Astrocyte (in vitro differentiated cells and primary cell): ENCODE data around the gene CERS3. TPM values are rescaled to one million over a fixed set of nuclear protein-coding genes. Genes with fewer than 3 reads are reported as not detected.
A peak's percentile ranks its signal among the peaks of the same experiment; 100 is the strongest.

Experiments
- DNase-seq: peaks from one replicate; pipeline ENCODE4 v3.0.0-alpha.2; 2010; ENCODE audit warnings: low read depth
- FAIRE-seq: peaks from 2 replicates; lab custom pipeline; 2011; peaks lifted over from hg19 to GRCh38; lab: Jason Lieb, UNC
- H2AFZ ChIP-seq: 2 replicates; pipeline ENCODE4 v1.6.0; 2012; ENCODE audit warnings: low read depth, low read length, inconsistent platforms
- H3K27ac ChIP-seq: 2 replicates; pipeline ENCODE4 v1.5.1; 2011; ENCODE audit warnings: low read depth, low read length, inconsistent platforms
- H3K27me3 ChIP-seq: 2 replicates; pipeline ENCODE4 v1.6.0; 2011; ENCODE audit warnings: low read length, inconsistent platforms; ENCODE audit not compliant: insufficient read depth
- H3K36me3 ChIP-seq: 2 replicates; pipeline ENCODE4 v1.5.1; 2011; ENCODE audit warnings: low read length, inconsistent platforms; ENCODE audit not compliant: insufficient read depth
- H3K4me1 ChIP-seq: 2 replicates; pipeline ENCODE4 v1.5.1; 2011; ENCODE audit warnings: low read length, inconsistent platforms; ENCODE audit not compliant: insufficient read depth
- H3K4me2 ChIP-seq: 2 replicates; pipeline ENCODE4 v1.6.0; 2012; ENCODE audit warnings: low read length, inconsistent platforms
- H3K4me3 ChIP-seq: 2 replicates; pipeline ENCODE4 v1.5.1; 2011; ENCODE audit warnings: low read depth, mild to moderate bottlenecking, low read length, inconsistent platforms; ENCODE audit not compliant: insufficient read depth
- H3K79me2 ChIP-seq: 2 replicates; pipeline ENCODE4 v1.6.0; 2012; ENCODE audit warnings: mild to moderate bottlenecking, low read length, inconsistent platforms; ENCODE audit not compliant: insufficient read depth
- H3K9ac ChIP-seq: 2 replicates; pipeline ENCODE4 v1.6.0; 2012; ENCODE audit warnings: mild to moderate bottlenecking, low read length, inconsistent platforms
- H3K9me3 ChIP-seq: 2 replicates; pipeline ENCODE4 v1.5.1; 2012; ENCODE audit warnings: low read depth, mild to moderate bottlenecking, low read length, inconsistent platforms; ENCODE audit not compliant: insufficient read depth
- H4K20me1 ChIP-seq: 2 replicates; pipeline ENCODE4 v1.6.0; 2012; ENCODE audit warnings: low read length, inconsistent platforms; ENCODE audit not compliant: insufficient read depth
- H3K27ac Mint-ChIP-seq: one replicate; pipeline ENCODE4 v1.8.0; 2021; ENCODE audit warnings: mild to moderate bottlenecking, mixed read lengths; ENCODE audit not compliant: unreplicated experiment
- H3K27me3 Mint-ChIP-seq: one replicate; pipeline ENCODE4 v1.8.0; 2021; ENCODE audit warnings: low read depth, mixed read lengths; ENCODE audit not compliant: unreplicated experiment
- H3K36me3 Mint-ChIP-seq: one replicate; pipeline ENCODE4 v1.8.0; 2021; ENCODE audit warnings: low read depth, mixed read lengths; ENCODE audit not compliant: unreplicated experiment
- H3K4me1 Mint-ChIP-seq: one replicate; pipeline ENCODE4 v1.8.0; 2021; ENCODE audit warnings: low read depth, mixed read lengths; ENCODE audit not compliant: unreplicated experiment
- H3K4me3 Mint-ChIP-seq: one replicate; pipeline ENCODE4 v1.8.0; 2021; ENCODE audit warnings: mild to moderate bottlenecking, moderate library complexity, mixed read lengths; ENCODE audit not compliant: unreplicated experiment
- H3K9me3 Mint-ChIP-seq: one replicate; pipeline ENCODE4 v1.8.0; 2021; ENCODE audit warnings: mild to moderate bottlenecking, mixed read lengths; ENCODE audit not compliant: unreplicated experiment
- EZH2 ChIP-seq: IDR thresholded peaks from 2 replicates; pipeline ENCODE4 v1.6.1; 2012; ENCODE audit warnings: mild to moderate bottlenecking, low read length, inconsistent platforms; ENCODE audit not compliant: insufficient read depth
- total RNA-seq: library from RNA; stranded (reverse); gene quantifications from 2 replicates; pipeline ENCODE4 v1.2.1, GENCODE V29; 2021
- TF ChIP-seq, protein P1 (sequence below): IDR thresholded peaks from 2 replicates; pipeline ENCODE4 v1.5.1; 2011; ENCODE audit warnings: low read depth, mild to moderate bottlenecking, inconsistent platforms, low read length, moderate library complexity; ENCODE audit not compliant: insufficient read depth

The CERS3 gene
- total RNA-seq, 1 donor from 2014 or later, result not detected

DNA sequence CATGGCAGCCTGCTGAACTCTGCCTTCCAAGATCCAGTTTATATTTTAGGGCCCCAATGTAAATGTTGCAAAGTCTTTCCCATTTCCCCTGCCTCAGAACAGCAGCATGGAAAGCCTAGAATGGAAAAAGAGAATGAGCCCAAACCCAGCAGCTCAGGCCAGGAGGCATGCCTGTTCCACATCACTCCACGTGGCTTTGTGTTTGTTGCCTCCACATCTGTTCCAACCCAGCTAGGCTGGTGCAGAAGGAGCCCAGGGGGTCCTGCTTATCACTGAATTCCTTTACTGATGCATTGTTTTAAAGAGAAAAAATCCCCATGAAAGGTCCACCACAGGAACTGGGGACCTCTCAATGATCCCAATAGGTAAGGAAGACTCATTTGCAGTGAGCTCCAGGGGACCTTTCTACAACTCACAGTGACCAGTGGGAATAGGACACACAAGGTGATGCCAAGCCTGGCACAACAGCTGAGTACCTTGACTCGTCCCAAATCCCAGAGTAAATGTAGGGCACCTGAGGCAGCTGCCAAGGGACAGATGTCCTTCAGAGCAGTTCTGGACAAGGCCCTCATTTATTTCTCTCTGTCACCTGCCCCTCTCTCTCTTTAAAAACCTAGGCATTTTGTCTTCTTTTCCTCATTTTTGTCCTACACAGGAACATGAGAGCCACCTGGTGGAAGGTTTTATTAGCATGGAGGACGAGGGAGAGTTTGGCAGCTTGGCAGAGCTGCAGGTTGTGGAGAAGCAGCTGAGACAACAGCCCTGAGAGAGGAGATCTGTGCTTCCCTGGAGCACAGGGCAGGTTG is 145.2 kb downstream of the CERS3 start:
- Histone ChIP-seq H3K9ac (no peak overlapping the region), H3K27me3 (no peaks in the 10 kb centered on the region), H3K9me3 (peaks cover 12% of the 10 kb centered on the region), H3K4me1 (no peaks in the 10 kb centered on the region), H4K20me1 (no peaks in the 10 kb centered on the region), H3K4me2 (no peak overlapping the region), H3K36me3 (no peaks in the 10 kb centered on the region), H3K27ac (no peak overlapping the region), H3K4me3 (no peak overlapping the region), H2AFZ (no peak overlapping the region), H3K79me2 (no peaks in the 10 kb centered on the region)
- TF ChIP-seq EZH2, result no peak
- TF ChIP-seq, protein P1, sequence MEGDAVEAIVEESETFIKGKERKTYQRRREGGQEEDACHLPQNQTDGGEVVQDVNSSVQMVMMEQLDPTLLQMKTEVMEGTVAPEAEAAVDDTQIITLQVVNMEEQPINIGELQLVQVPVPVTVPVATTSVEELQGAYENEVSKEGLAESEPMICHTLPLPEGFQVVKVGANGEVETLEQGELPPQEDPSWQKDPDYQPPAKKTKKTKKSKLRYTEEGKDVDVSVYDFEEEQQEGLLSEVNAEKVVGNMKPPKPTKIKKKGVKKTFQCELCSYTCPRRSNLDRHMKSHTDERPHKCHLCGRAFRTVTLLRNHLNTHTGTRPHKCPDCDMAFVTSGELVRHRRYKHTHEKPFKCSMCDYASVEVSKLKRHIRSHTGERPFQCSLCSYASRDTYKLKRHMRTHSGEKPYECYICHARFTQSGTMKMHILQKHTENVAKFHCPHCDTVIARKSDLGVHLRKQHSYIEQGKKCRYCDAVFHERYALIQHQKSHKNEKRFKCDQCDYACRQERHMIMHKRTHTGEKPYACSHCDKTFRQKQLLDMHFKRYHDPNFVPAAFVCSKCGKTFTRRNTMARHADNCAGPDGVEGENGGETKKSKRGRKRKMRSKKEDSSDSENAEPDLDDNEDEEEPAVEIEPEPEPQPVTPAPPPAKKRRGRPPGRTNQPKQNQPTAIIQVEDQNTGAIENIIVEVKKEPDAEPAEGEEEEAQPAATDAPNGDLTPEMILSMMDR, result no peak
- Mint-ChIP-seq H3K4me3 (no peak overlapping the region), H3K27ac (no peak overlapping the region), H3K9me3 (peaks cover 20% of the 10 kb centered on the region), H3K4me1 (no peaks in the 10 kb centered on the region), H3K36me3 (peaks cover 3% of the 10 kb centered on the region), H3K27me3 (peaks cover 2% of the 10 kb centered on the region)
- no peak for FAIRE-seq
- peak; percentile 10 for DNase-seq

GRCh38 chr15:100373942-100374341 is 154.8 kb downstream of the CERS3 start:
- Histone ChIP-seq H3K4me3 (no peak overlapping the region), H3K79me2 (no peaks in the 10 kb centered on the region), H3K27ac (no peak overlapping the region), H4K20me1 (no peaks in the 10 kb centered on the region), H3K9ac (no peak overlapping the region), H3K27me3 (peaks cover 4% of the 10 kb centered on the region), H3K36me3 (no peaks in the 10 kb centered on the region), H3K9me3 (no peaks in the 10 kb centered on the region), H3K4me2 (no peak overlapping the region), H3K4me1 (no peaks in the 10 kb centered on the region), H2AFZ (no peak overlapping the region)
- no peak for TF ChIP-seq EZH2
- TF ChIP-seq, protein P1, result no peak
- Mint-ChIP-seq H3K4me3 (peak overlapping the region; percentile 29), H3K9me3 (peaks cover 7% of the 10 kb centered on the region), H3K36me3 (no peaks in the 10 kb centered on the region), H3K4me1 (no peaks in the 10 kb centered on the region), H3K27me3 (peaks cover 29% of the 10 kb centered on the region), H3K27ac (no peak overlapping the region)
- DNase-seq (no peak), FAIRE-seq (no peak)
